AG09319 (cell line): ENCODE data around the gene FAM199X.

Experiments
- DNase-seq: peaks from one replicate; pipeline ENCODE4 v3.0.0-alpha.2; 2010; ENCODE audit warnings: low read depth; ENCODE audit errors: extremely low read depth
- TF ChIP-seq, protein P1 (sequence below): IDR thresholded peaks from 2 replicates; pipeline ENCODE4 v1.5.1; 2011; ENCODE audit warnings: low read depth, mild to moderate bottlenecking, inconsistent platforms, low read length, moderate library complexity

The FAM199X gene

DNA sequence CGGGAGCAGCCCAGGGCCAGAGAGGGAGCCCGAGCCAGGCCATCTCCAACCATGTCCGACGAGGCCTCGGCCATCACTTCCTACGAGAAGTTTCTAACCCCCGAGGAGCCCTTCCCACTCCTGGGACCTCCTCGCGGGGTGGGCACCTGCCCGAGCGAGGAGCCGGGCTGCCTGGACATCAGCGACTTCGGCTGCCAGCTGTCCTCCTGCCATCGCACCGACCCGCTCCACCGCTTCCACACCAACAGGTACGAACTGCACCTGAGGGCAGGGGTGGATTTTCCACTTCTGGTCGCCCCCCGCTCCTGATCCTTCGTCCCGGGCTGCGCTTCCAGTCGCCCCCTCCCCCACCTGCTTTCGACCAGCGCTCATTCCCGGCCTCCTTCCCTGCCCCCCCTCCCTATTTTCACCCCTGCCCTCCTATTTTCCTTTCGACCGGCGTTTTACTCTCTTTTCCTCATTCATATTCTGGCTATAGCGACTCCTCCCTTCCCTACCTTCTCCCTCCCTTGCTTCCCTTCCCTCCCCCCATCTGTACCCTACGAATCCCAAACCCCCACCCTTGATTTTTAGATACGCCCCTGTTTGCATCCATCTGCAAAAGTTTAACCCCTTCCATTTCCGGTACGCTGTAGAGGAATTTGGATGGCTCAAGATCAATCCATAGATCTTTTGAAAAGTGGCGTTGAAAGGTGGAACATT lies 633 bp downstream of the FAM199X start:
- TF ChIP-seq, protein P1, sequence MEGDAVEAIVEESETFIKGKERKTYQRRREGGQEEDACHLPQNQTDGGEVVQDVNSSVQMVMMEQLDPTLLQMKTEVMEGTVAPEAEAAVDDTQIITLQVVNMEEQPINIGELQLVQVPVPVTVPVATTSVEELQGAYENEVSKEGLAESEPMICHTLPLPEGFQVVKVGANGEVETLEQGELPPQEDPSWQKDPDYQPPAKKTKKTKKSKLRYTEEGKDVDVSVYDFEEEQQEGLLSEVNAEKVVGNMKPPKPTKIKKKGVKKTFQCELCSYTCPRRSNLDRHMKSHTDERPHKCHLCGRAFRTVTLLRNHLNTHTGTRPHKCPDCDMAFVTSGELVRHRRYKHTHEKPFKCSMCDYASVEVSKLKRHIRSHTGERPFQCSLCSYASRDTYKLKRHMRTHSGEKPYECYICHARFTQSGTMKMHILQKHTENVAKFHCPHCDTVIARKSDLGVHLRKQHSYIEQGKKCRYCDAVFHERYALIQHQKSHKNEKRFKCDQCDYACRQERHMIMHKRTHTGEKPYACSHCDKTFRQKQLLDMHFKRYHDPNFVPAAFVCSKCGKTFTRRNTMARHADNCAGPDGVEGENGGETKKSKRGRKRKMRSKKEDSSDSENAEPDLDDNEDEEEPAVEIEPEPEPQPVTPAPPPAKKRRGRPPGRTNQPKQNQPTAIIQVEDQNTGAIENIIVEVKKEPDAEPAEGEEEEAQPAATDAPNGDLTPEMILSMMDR: no peak
- DNase-seq: no peak

DNA sequence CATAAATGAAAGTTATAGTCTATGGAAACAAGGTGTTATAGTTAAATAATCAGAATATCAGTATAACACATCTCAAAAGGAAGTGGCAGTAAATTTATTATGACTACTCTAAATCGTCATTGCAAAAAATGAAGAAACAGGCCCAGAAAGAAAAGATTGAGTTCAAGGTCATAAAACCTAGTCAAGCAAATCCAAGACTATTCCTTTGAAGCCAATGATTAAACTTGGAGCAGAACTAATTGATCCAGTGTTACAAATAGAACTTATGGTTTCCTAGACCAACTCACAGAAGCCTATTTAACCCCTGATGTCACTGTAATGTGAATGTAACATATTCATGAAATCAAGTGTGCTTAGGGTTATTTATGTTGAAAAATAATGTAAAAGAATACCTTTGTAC lies 1.9 kb downstream of the FAM199X start:
- DNase-seq: no peak
- TF ChIP-seq, protein P1: no peak

DNA sequence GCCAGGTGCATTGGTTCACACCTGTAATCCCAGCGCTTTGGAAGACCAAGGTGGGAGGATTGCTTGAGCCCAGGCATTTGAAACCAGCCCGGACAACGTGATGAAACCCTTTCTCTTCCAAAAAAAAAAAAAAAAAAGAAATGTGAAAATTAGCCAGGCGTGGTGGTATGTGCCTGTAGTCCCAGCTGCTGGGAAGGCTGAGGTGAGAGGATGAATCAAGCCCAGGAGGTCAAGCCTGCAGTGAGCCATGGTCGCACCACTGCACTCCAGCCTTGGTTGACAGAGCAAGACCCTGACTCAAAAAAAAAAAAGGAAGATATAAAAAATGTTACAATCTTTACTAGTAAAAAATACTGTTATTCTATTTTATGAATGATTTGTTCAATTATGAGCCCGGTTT lies 5.9 kb downstream of the FAM199X start:
- no peak for DNase-seq
- TF ChIP-seq, protein P1: no peak

DNA sequence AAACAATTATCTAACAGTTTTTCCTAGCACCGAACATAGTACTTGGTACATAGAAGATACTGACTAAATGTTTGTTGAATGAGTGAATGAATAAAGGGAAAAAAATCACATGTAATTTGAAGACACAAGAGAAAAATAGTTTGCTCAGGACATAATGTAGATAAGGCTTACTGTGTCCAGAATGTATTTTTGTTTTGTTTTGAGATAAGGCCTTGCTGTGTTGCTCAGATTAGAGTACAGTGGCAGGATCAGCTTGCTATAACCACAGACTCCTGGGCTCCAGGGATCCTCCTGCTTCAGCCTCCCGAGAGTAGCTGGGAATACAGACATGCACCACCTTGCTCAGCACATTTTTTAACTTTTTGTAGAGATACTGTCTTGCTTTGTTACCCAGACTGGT lies 6.5 kb downstream of the FAM199X start:
- DNase-seq: no peak
- TF ChIP-seq, protein P1: no peak

DNA sequence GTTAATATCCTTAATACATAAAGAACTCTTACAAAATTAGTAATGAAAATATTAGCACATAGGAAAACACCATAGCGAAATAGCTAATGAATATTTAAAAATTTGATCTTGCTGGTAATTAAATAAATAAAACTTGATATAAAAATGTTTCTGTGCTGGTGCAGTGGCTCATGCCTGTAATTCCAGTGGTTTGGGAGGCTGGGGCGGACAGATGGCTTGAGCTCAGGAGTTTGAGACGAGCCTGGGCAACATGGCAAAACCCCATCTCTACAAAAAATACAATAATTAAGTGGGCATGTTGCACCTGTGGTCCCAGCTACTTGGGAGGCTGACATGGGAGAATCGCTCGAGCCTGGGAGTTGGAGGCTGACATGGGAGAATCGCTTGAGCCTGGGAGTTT lies 7.6 kb downstream of the FAM199X start:
- no peak for DNase-seq
- TF ChIP-seq, protein P1: no peak

DNA sequence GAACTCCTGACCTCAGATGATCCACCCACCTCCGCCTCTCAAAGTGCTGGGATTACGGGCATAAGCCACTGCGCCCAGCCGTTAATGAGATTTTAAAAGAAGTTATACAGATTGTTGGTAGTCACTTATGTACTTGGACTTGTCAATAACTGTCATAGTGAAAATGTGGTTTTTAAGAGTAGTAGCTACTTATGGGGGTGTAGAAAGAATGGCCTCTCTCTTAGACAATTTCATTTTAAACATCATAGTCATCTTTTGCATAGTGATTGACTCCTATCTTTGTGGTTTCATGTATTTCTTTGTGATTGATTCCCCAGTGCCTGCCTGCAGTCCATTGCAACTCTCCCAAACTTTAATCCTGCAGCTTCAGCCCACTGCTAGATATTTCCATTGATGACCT lies 17.4 kb downstream of the FAM199X start:
- no peak for DNase-seq
- TF ChIP-seq, protein P1: no peak

DNA sequence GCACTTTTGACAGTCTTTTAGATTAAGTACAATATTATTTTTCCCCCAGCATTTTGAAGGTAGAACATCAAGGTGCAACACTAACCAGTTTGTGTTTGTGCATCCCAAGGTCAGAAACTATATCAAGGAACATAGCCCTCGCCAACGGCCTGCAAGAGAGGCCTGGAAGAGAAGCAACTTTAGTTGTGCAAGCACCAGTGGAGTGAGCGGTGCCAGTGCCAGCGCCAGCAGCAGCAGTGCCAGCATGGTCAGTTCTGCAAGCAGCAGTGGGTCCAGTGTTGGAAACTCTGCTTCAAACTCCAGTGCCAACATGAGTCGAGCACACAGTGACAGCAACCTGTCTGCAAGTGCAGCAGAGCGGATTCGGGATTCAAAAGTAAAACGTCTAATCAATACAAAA lies 21.7 kb downstream of the FAM199X start:
- no peak for DNase-seq
- TF ChIP-seq, protein P1: no peak
